A549 (cell line): Measurements from ENCODE around the gene DLG1. TPM values are rescaled to one million over a fixed set of nuclear protein-coding genes. Genes with fewer than 3 reads are reported as not detected.

ENCODE experiments used
- ATAC-seq, 2 experiments: fragments of 200-7000 bp in 1 of 2; fragments of >200 bp in 1 of 2; cut with Nextera tagmentation in 1 of 2; cut with Tn5 transposase in 1 of 2; 3 replicates each; pipeline versions ENCODE4 v1.8.0 to v1.9.1; 2018 to 2020; ENCODE audit warnings: mild to moderate bottlenecking in 1 of 2, moderate library complexity in 1 of 2
- CTCF ChIA-PET: fragments of 300-600 bp; sonication (Branson Sonifier 250); formaldehyde crosslinking; extraction: SDS; loops from one replicate; lab custom pipeline; 2021; ENCODE audit warnings: antibody characterized with exemption, inconsistent platforms; lab: Yijun Ruan, JAX
- POLR2A ChIA-PET: fragments of 350-600 bp; formaldehyde crosslinking; extraction: SDS; loops from one replicate; lab custom pipeline; 2021; ENCODE audit warnings: antibody characterized with exemption, inconsistent platforms; lab: Yijun Ruan, JAX
- DNase-seq, 2 experiments: peaks; one replicate each; pipeline versions ENCODE4 v3.0.0 to v3.0.0-alpha.2; 2011 to 2016; ENCODE audit warnings: low read depth in 1 of 2, low spot score in 1 of 2
- FAIRE-seq: peaks from 2 replicates; lab custom pipeline; 2011; peaks lifted over from hg19 to GRCh38; lab: Jason Lieb, UNC
- H3K27ac ChIP-seq, 2 experiments: fragments of >200 bp; sonication (Bioruptor Twin); formaldehyde crosslinking; 3 replicates each; pipeline ENCODE4 v1.5.1; 2016 to 2017
- H3K4me1 ChIP-seq: fragments of >200 bp; sonication (Bioruptor Twin); formaldehyde crosslinking; 3 replicates; pipeline ENCODE4 v1.6.1; 2016
- H3K4me2 ChIP-seq: fragments of >200 bp; sonication (Bioruptor Twin); formaldehyde crosslinking; 3 replicates; pipeline ENCODE4 v1.6.1; 2016
- H3K4me3 ChIP-seq: fragments of >200 bp; sonication (Bioruptor Twin); formaldehyde crosslinking; 3 replicates; pipeline ENCODE4 v1.5.1; 2016
- H3K9me3 ChIP-seq: fragments of >200 bp; sonication (Bioruptor Twin); formaldehyde crosslinking; 3 replicates; pipeline ENCODE4 v1.6.1; 2016
- EHF ChIP-seq: fragments of 250-450 bp; sonication (Bioruptor Pico); IDR thresholded peaks from 2 replicates; pipeline ENCODE4 v1.5.0; 2020; ENCODE audit warnings: mild to moderate bottlenecking
- EHMT2 ChIP-seq: fragments of 200-600 bp; sonication (generic); IDR thresholded peaks from 2 replicates; pipeline ENCODE4 v1.6.1; 2016; ENCODE audit warnings: antibody characterized with exemption, low read depth, mild to moderate bottlenecking, moderate library complexity
- ESRRA ChIP-seq: fragments of 150-350 bp; IDR thresholded peaks from 2 replicates; pipeline ENCODE4 v1.6.1; 2014; ENCODE audit warnings: mild to moderate bottlenecking, low read length, borderline replicate concordance
- FOSB ChIP-seq: fragments of 250-450 bp; sonication (Bioruptor Pico); IDR thresholded peaks from 2 replicates; pipeline ENCODE4 v1.5.0; 2020; ENCODE audit warnings: mild to moderate bottlenecking, moderate library complexity
- FOXS1 ChIP-seq: fragments of 250-450 bp; sonication (Bioruptor Pico); IDR thresholded peaks from 2 replicates; pipeline ENCODE4 v1.5.0; 2020; ENCODE audit warnings: mild to moderate bottlenecking, moderate library complexity
- HDAC2 ChIP-seq: fragments of 200-600 bp; sonication (generic); IDR thresholded peaks from 2 replicates; pipeline ENCODE4 v1.6.1; 2016
- HOXB13 ChIP-seq: fragments of 250-450 bp; sonication (Bioruptor Pico); IDR thresholded peaks from 2 replicates; pipeline ENCODE4 v1.5.0; 2020; ENCODE audit warnings: low read depth, mild to moderate bottlenecking, moderate library complexity
- JUN ChIP-seq, 2 experiments: fragments of >200 bp; sonication (Bioruptor Twin); formaldehyde crosslinking; IDR thresholded peaks; 2 replicates in 1 of 2; 3 replicates in 1 of 2; pipeline ENCODE4 v1.6.1; 2016 to 2017
- KDM1A ChIP-seq: fragments of 200-600 bp; sonication (generic); IDR thresholded peaks from 2 replicates; pipeline ENCODE4 v1.6.1; 2016; ENCODE audit warnings: low read depth, mild to moderate bottlenecking
- KDM5A ChIP-seq: fragments of 200-600 bp; sonication (generic); IDR thresholded peaks from 2 replicates; pipeline ENCODE4 v1.6.1; 2016; ENCODE audit warnings: antibody characterized with exemption, mild to moderate bottlenecking
- MAZ ChIP-seq: fragments of 150-350 bp; IDR thresholded peaks from 2 replicates; pipeline ENCODE4 v1.6.1; 2014; ENCODE audit warnings: antibody characterized with exemption, low read depth, low read length, borderline replicate concordance
- NFE2L2 ChIP-seq: fragments of 150-350 bp; conservative IDR thresholded peaks from 2 replicates; pipeline ENCODE4 v1.6.1; 2014; ENCODE audit warnings: low read length
- PHF8 ChIP-seq: fragments of 200-600 bp; sonication (generic); IDR thresholded peaks from 2 replicates; pipeline ENCODE4 v1.6.1; 2016; ENCODE audit warnings: low read depth, mild to moderate bottlenecking, antibody characterized with exemption, moderate library complexity, borderline replicate concordance
- RAD21 ChIP-seq, 2 experiments: fragments of >200 bp in 1 of 2; sonication (Bioruptor Twin) in 1 of 2; formaldehyde crosslinking in 1 of 2; IDR thresholded peaks in 1 of 2; conservative IDR thresholded peaks in 1 of 2; 2 replicates in 1 of 2; 3 replicates in 1 of 2; pipeline ENCODE4 v1.6.1; 2012 to 2018; ENCODE audit warnings: inconsistent platforms in 1 of 2
- RCOR1 ChIP-seq: fragments of 150-350 bp; IDR thresholded peaks from 2 replicates; pipeline ENCODE4 v1.6.1; 2014; ENCODE audit warnings: antibody characterized with exemption, low read length, low read depth
- RFX5 ChIP-seq: fragments of 450-650 bp; IDR thresholded peaks from 2 replicates; pipeline ENCODE4 v1.7.1; 2014; ENCODE audit warnings: antibody characterized with exemption, mild to moderate bottlenecking, moderate library complexity
- RNF2 ChIP-seq: fragments of 200-600 bp; sonication (generic); IDR thresholded peaks from 2 replicates; pipeline ENCODE4 v1.6.1; 2016; ENCODE audit warnings: low read depth, mild to moderate bottlenecking, antibody characterized with exemption, moderate library complexity, borderline replicate concordance
- TFCP2L1 ChIP-seq: fragments of 250-450 bp; sonication (Bioruptor Pico); IDR thresholded peaks from 2 replicates; pipeline ENCODE4 v1.5.0; 2021; ENCODE audit warnings: mild to moderate bottlenecking
- ZFP36 ChIP-seq: fragments of 450-650 bp; IDR thresholded peaks from 2 replicates; pipeline ENCODE4 v1.6.1; 2014; ENCODE audit warnings: borderline replicate concordance; ENCODE audit not compliant: partially characterized antibody
- ZSCAN20 ChIP-seq: fragments of 250-450 bp; sonication (Bioruptor Pico); IDR thresholded peaks from 2 replicates; pipeline ENCODE4 v1.8.0; 2022; ENCODE audit warnings: mild to moderate bottlenecking, moderate library complexity
- whole genome bisulfite sequencing: methylation state at CpG from one replicate; pipeline ENCODE4 v1.1.6; 2017; ENCODE audit errors: missing lambda C conversion rate; 5-methylcytosine and 5-hydroxymethylcytosine counted together
- polyA plus RNA-seq, 4 experiments: library from polyadenylated mRNA; depleted of rRNA in 3 of 4; stranded (reverse); fragments of >200 nt; fragmentation: RNase III in 1 of 4; extraction: RNeasy Plus Mini Kit Qiagen cat#74134 plus additional on column Dnase treatment in 1 of 4; gene quantifications; 2 replicates in 3 of 4; 3 replicates in 1 of 4; pipeline ENCODE4 v1.2.3, GENCODE V29; 2011 to 2017
- TF ChIP-seq, protein P1 (sequence below): fragments of 200-600 bp; sonication (generic); IDR thresholded peaks from 2 replicates; pipeline ENCODE4 v1.6.1; 2016; ENCODE audit warnings: antibody characterized with exemption, mild to moderate bottlenecking, moderate library complexity
- TF ChIP-seq, protein P2 (sequence below): fragments of 250-450 bp; sonication (Bioruptor Pico); IDR thresholded peaks from 2 replicates; pipeline ENCODE4 v1.5.0; 2021; ENCODE audit warnings: mild to moderate bottlenecking, moderate library complexity, borderline replicate concordance
- TF ChIP-seq, protein P3 (sequence below): fragments of >200 bp; sonication (Bioruptor Twin); formaldehyde crosslinking; IDR thresholded peaks from 3 replicates; pipeline ENCODE4 v1.5.1; 2016

DLG1 gene
- polyA plus RNA-seq, 2 of the 4 experiments (the other 2 are of a cell fraction) = 27.0 to 33.9 TPM

DNA sequence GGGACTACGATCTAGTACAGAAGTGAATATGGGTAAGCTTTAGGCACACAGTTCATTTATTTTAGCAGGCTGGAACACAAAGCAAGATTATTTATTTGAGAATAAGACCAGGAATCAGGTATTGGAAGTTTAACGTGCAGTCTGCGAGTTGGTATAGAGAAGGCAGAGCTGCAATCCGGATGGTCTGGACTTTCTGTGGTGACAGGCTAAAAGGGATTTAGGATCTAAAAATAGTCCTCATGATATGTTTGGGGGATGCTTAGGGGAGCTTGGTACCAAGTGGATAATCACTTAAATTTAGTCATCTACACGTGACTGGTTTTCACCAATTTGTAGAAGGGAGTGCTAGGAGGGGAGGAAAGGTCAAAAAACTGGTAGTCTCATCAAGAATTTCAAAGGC is 119.4 kb downstream of the DLG1 start (continued):
- TF ChIP-seq, protein P1, sequence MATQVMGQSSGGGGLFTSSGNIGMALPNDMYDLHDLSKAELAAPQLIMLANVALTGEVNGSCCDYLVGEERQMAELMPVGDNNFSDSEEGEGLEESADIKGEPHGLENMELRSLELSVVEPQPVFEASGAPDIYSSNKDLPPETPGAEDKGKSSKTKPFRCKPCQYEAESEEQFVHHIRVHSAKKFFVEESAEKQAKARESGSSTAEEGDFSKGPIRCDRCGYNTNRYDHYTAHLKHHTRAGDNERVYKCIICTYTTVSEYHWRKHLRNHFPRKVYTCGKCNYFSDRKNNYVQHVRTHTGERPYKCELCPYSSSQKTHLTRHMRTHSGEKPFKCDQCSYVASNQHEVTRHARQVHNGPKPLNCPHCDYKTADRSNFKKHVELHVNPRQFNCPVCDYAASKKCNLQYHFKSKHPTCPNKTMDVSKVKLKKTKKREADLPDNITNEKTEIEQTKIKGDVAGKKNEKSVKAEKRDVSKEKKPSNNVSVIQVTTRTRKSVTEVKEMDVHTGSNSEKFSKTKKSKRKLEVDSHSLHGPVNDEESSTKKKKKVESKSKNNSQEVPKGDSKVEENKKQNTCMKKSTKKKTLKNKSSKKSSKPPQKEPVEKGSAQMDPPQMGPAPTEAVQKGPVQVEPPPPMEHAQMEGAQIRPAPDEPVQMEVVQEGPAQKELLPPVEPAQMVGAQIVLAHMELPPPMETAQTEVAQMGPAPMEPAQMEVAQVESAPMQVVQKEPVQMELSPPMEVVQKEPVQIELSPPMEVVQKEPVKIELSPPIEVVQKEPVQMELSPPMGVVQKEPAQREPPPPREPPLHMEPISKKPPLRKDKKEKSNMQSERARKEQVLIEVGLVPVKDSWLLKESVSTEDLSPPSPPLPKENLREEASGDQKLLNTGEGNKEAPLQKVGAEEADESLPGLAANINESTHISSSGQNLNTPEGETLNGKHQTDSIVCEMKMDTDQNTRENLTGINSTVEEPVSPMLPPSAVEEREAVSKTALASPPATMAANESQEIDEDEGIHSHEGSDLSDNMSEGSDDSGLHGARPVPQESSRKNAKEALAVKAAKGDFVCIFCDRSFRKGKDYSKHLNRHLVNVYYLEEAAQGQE = no peak
- TF ChIP-seq KDM1A (no peak), ZSCAN20 (CRISPR knock-in tag) (no peak), KDM5A (no peak), RFX5 (no peak), ZFP36 (no peak)
- TF ChIP-seq, protein P2, sequence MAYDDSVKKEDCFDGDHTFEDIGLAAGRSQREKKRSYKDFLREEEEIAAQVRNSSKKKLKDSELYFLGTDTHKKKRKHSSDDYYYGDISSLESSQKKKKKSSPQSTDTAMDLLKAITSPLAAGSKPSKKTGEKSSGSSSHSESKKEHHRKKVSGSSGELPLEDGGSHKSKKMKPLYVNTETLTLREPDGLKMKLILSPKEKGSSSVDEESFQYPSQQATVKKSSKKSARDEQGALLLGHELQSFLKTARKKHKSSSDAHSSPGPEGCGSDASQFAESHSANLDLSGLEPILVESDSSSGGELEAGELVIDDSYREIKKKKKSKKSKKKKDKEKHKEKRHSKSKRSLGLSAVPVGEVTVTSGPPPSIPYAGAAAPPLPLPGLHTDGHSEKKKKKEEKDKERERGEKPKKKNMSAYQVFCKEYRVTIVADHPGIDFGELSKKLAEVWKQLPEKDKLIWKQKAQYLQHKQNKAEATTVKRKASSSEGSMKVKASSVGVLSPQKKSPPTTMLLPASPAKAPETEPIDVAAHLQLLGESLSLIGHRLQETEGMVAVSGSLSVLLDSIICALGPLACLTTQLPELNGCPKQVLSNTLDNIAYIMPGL (CRISPR knock-in tag) = no peak

DNA sequence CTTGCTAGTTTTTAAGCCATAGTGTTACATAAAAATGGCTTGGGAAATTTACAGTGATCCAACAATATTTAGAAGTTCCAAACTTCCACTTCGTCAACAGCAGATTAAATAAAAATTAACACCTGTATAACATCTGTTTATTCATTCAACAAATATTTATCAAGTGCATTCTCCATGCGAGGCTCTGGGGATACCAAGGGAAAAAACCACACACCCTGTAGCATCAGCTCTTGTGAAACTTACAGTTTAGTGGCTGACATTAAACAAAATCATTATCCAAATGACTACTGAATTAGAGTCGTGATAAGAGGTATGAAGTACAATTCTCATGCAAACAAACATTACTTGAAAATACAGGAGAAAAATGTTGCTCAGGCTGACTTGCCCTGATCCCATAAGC is 122.9 kb downstream of the DLG1 start:
- CTCF ChIA-PET = no interaction called here
- H3K4me2 ChIP-seq = no peak overlapping the region
- TF ChIP-seq HDAC2 (no peak), MAZ (no peak), EHF (CRISPR knock-in tag) (no peak), TFCP2L1 (no peak), RNF2 (no peak), ESRRA (no peak)
- TF ChIP-seq, protein P3, sequence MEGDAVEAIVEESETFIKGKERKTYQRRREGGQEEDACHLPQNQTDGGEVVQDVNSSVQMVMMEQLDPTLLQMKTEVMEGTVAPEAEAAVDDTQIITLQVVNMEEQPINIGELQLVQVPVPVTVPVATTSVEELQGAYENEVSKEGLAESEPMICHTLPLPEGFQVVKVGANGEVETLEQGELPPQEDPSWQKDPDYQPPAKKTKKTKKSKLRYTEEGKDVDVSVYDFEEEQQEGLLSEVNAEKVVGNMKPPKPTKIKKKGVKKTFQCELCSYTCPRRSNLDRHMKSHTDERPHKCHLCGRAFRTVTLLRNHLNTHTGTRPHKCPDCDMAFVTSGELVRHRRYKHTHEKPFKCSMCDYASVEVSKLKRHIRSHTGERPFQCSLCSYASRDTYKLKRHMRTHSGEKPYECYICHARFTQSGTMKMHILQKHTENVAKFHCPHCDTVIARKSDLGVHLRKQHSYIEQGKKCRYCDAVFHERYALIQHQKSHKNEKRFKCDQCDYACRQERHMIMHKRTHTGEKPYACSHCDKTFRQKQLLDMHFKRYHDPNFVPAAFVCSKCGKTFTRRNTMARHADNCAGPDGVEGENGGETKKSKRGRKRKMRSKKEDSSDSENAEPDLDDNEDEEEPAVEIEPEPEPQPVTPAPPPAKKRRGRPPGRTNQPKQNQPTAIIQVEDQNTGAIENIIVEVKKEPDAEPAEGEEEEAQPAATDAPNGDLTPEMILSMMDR = no peak
- TF ChIP-seq, all 56 proteins: peak for 0
- Histone ChIP-seq H3K4me1 (no peaks in the 10 kb centered on the region), H3K4me3 (no peak overlapping the region), H3K27ac (no peak overlapping the region), H3K9me3 (no peaks in the 10 kb centered on the region)
- FAIRE-seq (no peak), DNase-seq (no peak), ATAC-seq (no peak)
- POLR2A ChIA-PET = no interaction called here
- 72% methylated on average over 3 of the region's 3 CpGs for WGBS

DNA sequence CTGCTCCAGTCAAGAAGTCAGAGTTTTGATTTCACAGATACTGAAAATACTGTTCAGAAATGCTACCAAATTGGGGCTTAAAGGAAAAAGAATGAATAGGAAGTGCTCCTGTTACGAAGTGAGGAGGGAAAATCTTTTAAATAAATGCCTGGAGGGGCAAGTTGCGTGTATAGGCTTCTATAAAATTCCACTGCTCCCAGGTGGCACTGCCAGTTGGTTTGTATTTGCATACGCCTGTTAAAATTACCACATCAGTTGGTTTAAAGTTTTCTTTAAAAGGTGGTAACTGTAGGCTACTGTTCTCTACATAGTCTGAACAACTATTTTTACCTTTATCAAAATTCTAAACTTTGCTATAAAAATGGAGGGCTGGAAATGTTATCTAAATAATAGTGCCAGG is 123.5 kb downstream of the DLG1 start:
- no peak overlapping the region for H3K27ac ChIP-seq
- H3K4me2 ChIP-seq = no peak overlapping the region
- no peak for DNase-seq
- POLR2A ChIA-PET = no interaction called here
- no peak for ATAC-seq
- H3K4me1 ChIP-seq = no peaks in the 10 kb centered on the region
- H3K4me3 ChIP-seq = no peak overlapping the region
- WGBS = 83% methylated on average over 3 of the region's 3 CpGs
- FAIRE-seq = no peak
- H3K9me3 ChIP-seq = no peaks in the 10 kb centered on the region
- no peak for TF ChIP-seq TFCP2L1
- no peak for TF ChIP-seq NFE2L2
- no peak for TF ChIP-seq FOXS1 (CRISPR knock-in tag)
- TF ChIP-seq RFX5 = no peak
- TF ChIP-seq KDM5A = no peak
- TF ChIP-seq FOSB (CRISPR knock-in tag) = no peak
- TF ChIP-seq HOXB13 (CRISPR knock-in tag) = no peak
- TF ChIP-seq RCOR1 = no peak
- no peak for TF ChIP-seq RAD21 (conservative IDR thresholded peaks at IDR 0.05 in 1 of 2, IDR thresholded peaks at IDR 0.05 in 1 of 2)
- TF ChIP-seq EHMT2 = no peak
- no peak for TF ChIP-seq JUN (IDR thresholded peaks at IDR 0.05)
- no peak for TF ChIP-seq PHF8
- TF ChIP-seq, all 56 proteins: peak for 0
- CTCF ChIA-PET = no interaction called here
